Small intestine (tissue), 7 donors: Measurements from ENCODE around the gene FGF12. TPM values are rescaled to one million over a fixed set of nuclear protein-coding genes. Genes with fewer than 3 reads are reported as not detected.

Source experiments
- DNase-seq, 2 donors: peaks; one replicate each; pipeline versions ENCODE4 v3.0.0 to v3.0.0-alpha.2; 2013
- FAIRE-seq: peaks from 2 replicates; lab custom pipeline; 2012; peaks lifted over from hg19 to GRCh38; lab: Jason Lieb, UNC
- H3K27ac ChIP-seq, 3 donors: one replicate each; pipeline ENCODE4 v1.5.1; 2013; ENCODE audit warnings: low read length in 2 of 3, mild to moderate bottlenecking in 2 of 3, control low read depth in 1 of 3, inconsistent platforms in 1 of 3, low read depth in 1 of 3, moderate library complexity in 1 of 3
- H3K27me3 ChIP-seq, 3 donors: one replicate each; pipeline ENCODE4 v1.6.1; 2013; ENCODE audit warnings: low read length in 3 of 3, inconsistent platforms in 1 of 3; ENCODE audit not compliant: control insufficient read depth in 3 of 3, insufficient read depth in 3 of 3
- H3K36me3 ChIP-seq, 3 donors: one replicate each; pipeline ENCODE4 v1.6.1; 2013; ENCODE audit warnings: low read length in 3 of 3, inconsistent platforms in 1 of 3, low read depth in 1 of 3, mild to moderate bottlenecking in 1 of 3, moderate library complexity in 1 of 3; ENCODE audit not compliant: control insufficient read depth in 3 of 3, insufficient read depth in 2 of 3
- H3K4me1 ChIP-seq, 3 donors: one replicate each; pipeline ENCODE4 v1.6.1; 2013; ENCODE audit warnings: low read length in 2 of 3, inconsistent platforms in 1 of 3, low read depth in 1 of 3, mild to moderate bottlenecking in 1 of 3, moderate library complexity in 1 of 3; ENCODE audit not compliant: control insufficient read depth in 3 of 3, insufficient read depth in 2 of 3
- H3K4me3 ChIP-seq, 3 donors: one replicate each; pipeline ENCODE4 v1.5.1; 2013; ENCODE audit warnings: low read length in 3 of 3, control low read depth in 1 of 3, inconsistent platforms in 1 of 3, low read depth in 1 of 3, mild to moderate bottlenecking in 1 of 3, moderate library complexity in 1 of 3
- H3K9me3 ChIP-seq, 2 donors: one replicate each; pipeline ENCODE4 v1.6.1; 2013; ENCODE audit warnings: low read depth in 1 of 2, low read length in 1 of 2; ENCODE audit not compliant: control insufficient read depth in 2 of 2, insufficient read depth in 1 of 2
- WGBS, 3 donors: extraction: QIAGEN DNeasy Blood & Tissue Kit; methylation state at CpG; one replicate each; pipeline ENCODE4 v1.1.7; 2013; 5-methylcytosine and 5-hydroxymethylcytosine counted together
- polyA plus RNA-seq, 4 donors: library from polyadenylated mRNA; stranded (reverse) in 3 of 4; unstranded in 1 of 4; fragments of 200-250 nt in 3 of 4; fragments of 120-200 nt in 1 of 4; gene quantifications; one replicate each; pipeline versions ENCODE4 v1.2.1 to v1.2.3, GENCODE V29; 2013
- donor health status: healthy with polysubstance abuse.
- donor health status: control.
- donor health status: control.
- donor health status: Bipolar disorder and iron deficiency.
- donor health status: healthy.

FGF12 gene
- polyA plus RNA-seq, 4 donors = 0.39 to 1.1 (median 0.43) TPM; not detected in 1

DNA sequence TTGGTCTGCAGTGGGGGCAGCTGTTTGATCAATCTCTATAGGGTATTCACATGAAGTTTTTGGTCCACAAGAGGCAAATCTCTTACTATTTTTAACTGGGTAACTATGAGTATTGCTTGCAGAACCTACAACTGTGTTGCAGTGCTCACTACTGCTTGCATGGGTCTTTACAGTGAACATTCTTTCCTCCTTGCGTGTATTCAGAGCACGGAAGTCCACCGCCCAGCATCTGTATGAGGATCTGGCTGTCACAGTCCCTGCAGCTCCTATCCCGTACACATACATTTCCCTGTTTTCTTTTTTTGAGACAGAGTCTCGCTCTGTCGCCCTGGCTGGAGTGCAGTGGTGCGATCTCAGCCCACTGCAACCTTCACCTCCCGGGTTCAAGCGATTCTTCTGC is 449.9 kb downstream of the FGF12 start:
- DNase-seq (no peak), FAIRE-seq (no peak)
- H3K36me3 ChIP-seq = no peaks in the 10 kb centered on the region
- H3K27ac ChIP-seq = no peak overlapping the region
- no peaks in the 10 kb centered on the region for H3K27me3 ChIP-seq
- H3K9me3 ChIP-seq = no peaks in the 10 kb centered on the region
- H3K4me3 ChIP-seq = no peak overlapping the region
- WGBS, 3 donors = 92 to 94% (median 93%) methylated on average over 9 of the region's 9 CpGs
- H3K4me1 ChIP-seq = no peaks in the 10 kb centered on the region

DNA sequence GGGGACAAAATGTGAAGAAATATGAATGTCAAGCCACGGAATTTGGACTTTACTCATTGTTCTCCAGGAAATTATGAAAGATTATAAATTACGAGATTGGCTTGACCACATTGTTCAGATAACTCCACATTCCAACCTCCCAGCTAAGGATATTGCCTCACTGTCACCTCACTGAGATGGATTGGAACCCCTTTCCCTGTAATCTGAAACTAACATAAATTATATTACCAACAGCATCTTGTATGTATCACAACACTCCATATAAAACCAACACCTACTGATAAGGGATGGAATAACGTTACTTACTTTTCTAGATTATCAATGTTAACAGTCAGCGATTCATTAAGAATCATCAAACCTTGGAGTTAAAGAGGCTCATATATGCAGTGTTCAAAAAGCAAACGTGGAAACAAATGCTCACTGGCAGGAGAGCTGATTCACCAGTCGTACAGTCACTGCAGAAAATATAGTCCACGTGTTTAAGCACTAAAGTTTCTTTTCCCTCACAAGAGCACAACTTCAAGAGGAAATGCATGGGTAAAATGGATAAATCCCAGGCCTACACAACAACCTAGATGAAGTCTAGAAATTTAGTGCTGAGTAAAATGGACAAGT is 451.5 kb downstream of the FGF12 start:
- H3K4me3 ChIP-seq = no peak overlapping the region
- no peaks in the 10 kb centered on the region for H3K36me3 ChIP-seq
- no peaks in the 10 kb centered on the region for H3K27me3 ChIP-seq
- WGBS, 3 donors = 43 to 66% (median 48%) methylated on average over 7 of the region's 7 CpGs
- H3K9me3 ChIP-seq = no peaks in the 10 kb centered on the region
- DNase-seq = no peak
- no peak overlapping the region for H3K27ac ChIP-seq
- no peaks in the 10 kb centered on the region for H3K4me1 ChIP-seq
- no peak for FAIRE-seq

DNA sequence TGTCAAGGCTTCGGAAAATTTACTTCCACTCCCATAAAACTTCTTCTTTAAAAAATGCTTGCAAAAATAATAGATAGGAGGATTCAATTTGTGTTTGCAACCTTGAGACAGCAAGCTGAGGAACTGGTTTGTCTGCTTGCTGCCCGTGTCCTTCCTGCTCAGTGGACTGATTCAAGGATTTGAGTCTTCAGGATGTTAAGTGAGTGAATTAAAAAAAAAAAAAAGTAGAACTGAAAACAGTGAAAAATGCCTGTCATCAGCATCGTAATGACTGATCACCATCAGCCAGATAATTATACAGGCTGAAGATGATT is 453.7 kb downstream of the FGF12 start:
- FAIRE-seq (no peak), DNase-seq (no peak)
- no peaks in the 10 kb centered on the region for H3K4me1 ChIP-seq
- 26 to 54% (median 38%) methylated on average over 3 of the region's 3 CpGs for WGBS, 3 donors
- H3K9me3 ChIP-seq = no peaks in the 10 kb centered on the region
- no peaks in the 10 kb centered on the region for H3K36me3 ChIP-seq
- no peak overlapping the region for H3K4me3 ChIP-seq
- no peak overlapping the region for H3K27ac ChIP-seq
- no peaks in the 10 kb centered on the region for H3K27me3 ChIP-seq

DNA sequence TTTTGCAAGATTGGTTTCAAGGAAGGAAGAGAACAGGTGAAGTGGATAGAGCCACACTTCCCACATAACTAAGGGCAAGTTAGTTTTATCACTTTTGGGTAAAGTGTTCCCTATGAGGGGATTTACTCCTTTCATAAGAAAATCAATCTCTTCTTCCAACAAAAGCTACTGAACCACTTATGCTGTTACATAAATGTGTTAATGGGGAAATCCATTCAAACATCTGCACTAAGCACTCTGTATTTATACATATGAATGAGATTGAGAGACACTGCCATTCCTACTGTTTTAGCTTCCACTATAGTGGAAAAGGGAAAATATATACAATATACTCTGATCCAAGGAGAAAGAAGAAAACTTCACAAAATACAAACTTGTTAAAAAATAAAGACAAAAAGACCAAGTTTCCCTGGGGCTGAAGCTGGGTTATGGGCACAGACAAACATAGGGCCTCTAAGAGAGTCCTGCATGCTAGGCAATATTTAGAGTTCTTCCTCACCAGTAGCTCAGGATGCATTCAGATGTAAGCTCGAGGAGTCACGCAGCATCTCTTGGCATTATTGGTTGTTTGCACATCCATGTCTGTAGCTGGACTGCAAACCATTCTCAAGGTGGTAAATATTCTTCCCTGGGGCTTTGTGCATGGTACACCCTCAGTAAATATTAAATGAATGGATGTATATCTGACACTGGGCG is 454.2 kb downstream of the FGF12 start:
- H3K36me3 ChIP-seq = no peaks in the 10 kb centered on the region
- DNase-seq (no peak), FAIRE-seq (no peak)
- H3K27me3 ChIP-seq = no peaks in the 10 kb centered on the region
- H3K9me3 ChIP-seq = no peaks in the 10 kb centered on the region
- WGBS, 3 donors = 43 to 66% (median 43%) methylated on average over 3 of the region's 3 CpGs
- no peaks in the 10 kb centered on the region for H3K4me1 ChIP-seq
- H3K4me3 ChIP-seq = no peak overlapping the region
- H3K27ac ChIP-seq = no peak overlapping the region

DNA sequence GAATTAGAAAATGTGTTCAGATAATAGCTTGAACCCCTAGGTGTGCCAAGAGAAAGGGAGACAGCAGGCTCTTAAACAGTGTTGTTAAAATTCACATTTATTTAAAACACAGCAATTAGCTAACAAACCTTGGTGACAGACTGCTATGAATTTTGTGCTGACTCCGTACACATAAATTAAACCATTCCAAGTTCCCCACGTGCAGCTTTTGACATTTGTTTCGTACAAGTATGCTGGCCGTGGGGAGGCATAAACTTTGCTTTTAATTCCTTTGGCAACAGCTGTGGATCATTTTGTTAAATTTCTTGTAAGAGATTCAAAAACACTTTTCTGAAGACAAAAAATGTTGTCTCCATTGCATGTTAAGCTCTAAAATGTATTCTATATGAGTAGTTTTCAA is 465.3 kb downstream of the FGF12 start:
- no peaks in the 10 kb centered on the region for H3K36me3 ChIP-seq
- no peaks in the 10 kb centered on the region for H3K4me1 ChIP-seq
- DNase-seq = no peak
- H3K9me3 ChIP-seq = no peaks in the 10 kb centered on the region
- H3K27ac ChIP-seq = no peak overlapping the region
- no peak overlapping the region for H3K4me3 ChIP-seq
- WGBS, 3 donors = 68 to 84% (median 83%) methylated on average over 4 of the region's 4 CpGs
- FAIRE-seq = no peak
- H3K27me3 ChIP-seq = no peaks in the 10 kb centered on the region

DNA sequence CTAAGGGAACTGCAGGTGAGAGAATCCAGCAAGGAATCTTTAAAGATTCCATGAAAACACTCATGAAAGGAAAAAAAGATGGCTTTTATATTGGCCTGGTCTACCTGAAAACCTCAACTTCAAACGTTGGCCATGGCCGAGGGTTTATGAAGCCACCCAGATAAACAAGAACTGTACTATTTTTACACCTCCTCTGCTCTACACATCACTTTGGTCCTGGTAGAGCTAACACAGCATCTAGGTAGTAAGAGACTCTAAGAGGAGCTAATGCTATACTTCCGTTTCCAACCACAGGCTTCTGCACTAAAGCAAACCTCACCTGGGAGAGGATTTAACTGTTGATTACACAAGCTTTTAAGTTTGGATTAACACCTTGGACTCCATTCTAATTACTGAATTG is 466.2 kb downstream of the FGF12 start:
- Histone ChIP-seq H3K27me3 (no peaks in the 10 kb centered on the region), H3K9me3 (no peaks in the 10 kb centered on the region), H3K36me3 (no peaks in the 10 kb centered on the region), H3K4me3 (no peak overlapping the region), H3K27ac (no peak overlapping the region), H3K4me1 (no peaks in the 10 kb centered on the region)
- 69 to 82% (median 79%) methylated on average over 3 of the region's 3 CpGs for WGBS, 3 donors
- FAIRE-seq (no peak), DNase-seq (no peak)

DNA sequence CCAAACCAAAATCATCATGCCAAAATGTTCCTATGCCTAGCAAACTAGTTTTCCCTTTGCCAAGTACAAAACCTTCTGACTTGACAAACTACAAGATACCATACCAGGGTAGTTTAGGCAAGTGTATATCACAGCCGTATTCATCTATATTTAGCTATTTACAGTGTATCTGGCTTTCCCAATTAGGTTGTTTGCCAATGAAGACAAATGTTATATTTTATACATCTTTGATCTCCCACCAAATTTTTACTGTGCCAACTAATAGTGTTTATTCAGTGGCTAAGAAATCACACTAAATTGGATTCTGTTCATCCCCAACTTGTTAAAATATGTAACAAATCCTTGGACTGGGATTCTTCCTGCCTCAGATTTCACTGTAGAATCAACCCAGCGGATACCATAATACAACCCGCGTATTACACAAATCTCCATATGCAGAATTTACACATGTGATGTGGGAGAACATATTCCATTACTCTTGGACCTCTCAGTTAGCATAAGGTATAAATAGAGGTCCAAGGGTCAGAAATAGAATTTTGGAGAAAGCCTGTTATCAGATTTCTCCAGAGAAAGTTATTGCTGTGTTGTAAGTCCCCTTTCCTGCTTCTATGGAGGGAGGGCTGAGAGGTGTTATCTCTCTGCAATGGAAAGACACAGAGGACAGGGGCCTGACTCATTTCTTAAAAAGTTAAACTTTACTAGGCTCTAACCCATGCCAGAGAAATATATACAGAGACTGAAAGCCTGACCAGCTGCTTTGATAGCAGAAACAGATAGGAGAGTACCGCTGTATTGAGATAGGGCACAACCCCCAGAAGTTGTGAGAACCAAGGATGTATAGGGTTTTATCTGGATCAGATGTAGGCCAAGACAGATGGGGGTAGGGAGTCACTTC is 467.0 kb downstream of the FGF12 start:
- WGBS, 3 donors = 83 to 89% (median 83%) methylated on average over 5 of the region's 5 CpGs
- DNase-seq (no peak), FAIRE-seq (no peak)
- no peak overlapping the region for H3K27ac ChIP-seq
- no peaks in the 10 kb centered on the region for H3K9me3 ChIP-seq
- no peak overlapping the region for H3K4me3 ChIP-seq
- H3K27me3 ChIP-seq = no peaks in the 10 kb centered on the region
- H3K36me3 ChIP-seq = no peaks in the 10 kb centered on the region
- H3K4me1 ChIP-seq = no peaks in the 10 kb centered on the region

DNA sequence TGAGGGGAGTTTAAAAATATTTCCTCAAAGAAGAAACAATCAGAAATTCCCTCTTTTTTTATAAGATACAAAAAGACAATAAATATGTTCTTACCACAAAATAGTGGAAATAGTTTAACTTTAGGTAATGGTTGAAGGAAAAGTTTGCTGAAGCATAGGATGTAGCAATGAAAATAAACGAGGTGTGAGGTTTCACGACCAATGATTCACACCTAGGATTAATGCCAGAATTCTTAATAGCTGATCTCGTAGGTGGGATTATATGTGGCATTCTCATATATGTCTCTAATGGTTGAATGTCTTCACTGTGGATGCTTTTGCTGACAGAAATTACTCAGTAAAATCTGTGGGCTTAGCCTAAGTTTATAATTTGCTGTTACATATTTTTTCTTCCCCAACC is 467.7 kb downstream of the FGF12 start:
- no peaks in the 10 kb centered on the region for H3K9me3 ChIP-seq
- H3K4me1 ChIP-seq = no peaks in the 10 kb centered on the region
- 44 to 75% (median 59%) methylated on average over 3 of the region's 3 CpGs for WGBS, 3 donors
- H3K4me3 ChIP-seq = no peak overlapping the region
- H3K27me3 ChIP-seq = no peaks in the 10 kb centered on the region
- no peak overlapping the region for H3K27ac ChIP-seq
- FAIRE-seq (no peak), DNase-seq (no peak)
- no peaks in the 10 kb centered on the region for H3K36me3 ChIP-seq
